IMR-90 (cell line): ENCODE data around the gene DHRS3. TPM values are rescaled to one million over a fixed set of nuclear protein-coding genes. Genes with fewer than 3 reads are reported as not detected.

Experiments used
- ATAC-seq: fragments of 200-7000 bp; cut with Tn5 transposase; 2 replicates; pipeline ENCODE4 v1.9.1; 2020; ENCODE audit warnings: low read depth, mild to moderate bottlenecking, moderate library complexity
- BruUV-seq: library from RNA; stranded (reverse); fragments of 400-500 nt; replicated peaks from 2 replicates; lab custom pipeline; 2021; lab: Mats Ljungman, UMichigan
- CTCF ChIA-PET: fragments of 300-600 bp; formaldehyde crosslinking; extraction: SDS; loops from one replicate; lab custom pipeline; 2021; ENCODE audit warnings: antibody characterized with exemption; lab: Yijun Ruan, JAX
- POLR2A ChIA-PET: fragments of 300-600 bp; sonication (Branson Sonifier 250); formaldehyde crosslinking; loops from one replicate; lab custom pipeline; 2022; ENCODE audit warnings: antibody characterized with exemption; ENCODE audit not compliant: unreplicated experiment; lab: Charles Lee
- DNase-seq: peaks from one replicate; pipeline ENCODE4 v3.0.0; 2013
- H2AFZ ChIP-seq: replicated peaks from 2 replicates; pipeline ENCODE3; 2013; ENCODE audit warnings: low read length, mild to moderate bottlenecking; ENCODE audit not compliant: poor library complexity
- H2AK5ac ChIP-seq: 2 replicates; pipeline ENCODE4 v1.6.1; 2013; ENCODE audit warnings: low read depth, low read length, inconsistent platforms
- H2AK9ac ChIP-seq: replicated peaks from 2 replicates; pipeline ENCODE3; 2013; ENCODE audit warnings: mild to moderate bottlenecking, low read depth, low read length, moderate library complexity; ENCODE audit not compliant: poor library complexity
- H2BK120ac ChIP-seq: 2 replicates; pipeline ENCODE4 v1.6.1; 2013; ENCODE audit warnings: low read depth, low read length, inconsistent platforms
- H2BK15ac ChIP-seq: 3 replicates; pipeline ENCODE4 v1.6.1; 2013; ENCODE audit warnings: low read depth, low read length, inconsistent platforms
- H2BK20ac ChIP-seq: 2 replicates; pipeline ENCODE4 v1.6.1; 2013; ENCODE audit warnings: low read depth, mild to moderate bottlenecking, inconsistent platforms, low read length, moderate library complexity
- H2BK5ac ChIP-seq: 2 replicates; pipeline ENCODE4 v1.6.1; 2013; ENCODE audit warnings: mild to moderate bottlenecking, low read depth, low read length, inconsistent platforms; ENCODE audit not compliant: poor library complexity, severe bottlenecking
- H3K14ac ChIP-seq: replicated peaks from 2 replicates; pipeline ENCODE4 v1.6.1; 2013; ENCODE audit warnings: low read depth, low read length, inconsistent platforms
- H3K18ac ChIP-seq: 2 replicates; pipeline ENCODE4 v1.6.1; 2013; ENCODE audit warnings: low read depth, low read length, control low read depth
- H3K23ac ChIP-seq: 2 replicates; pipeline ENCODE4 v1.6.1; 2013; ENCODE audit warnings: low read depth, low read length, inconsistent platforms
- H3K27ac ChIP-seq: 2 replicates; pipeline ENCODE4 v1.5.1; 2013; ENCODE audit warnings: mild to moderate bottlenecking, control low read depth, low read length; ENCODE audit not compliant: insufficient read depth
- H3K27me3 ChIP-seq: 2 replicates; pipeline ENCODE4 v1.6.1; 2013; ENCODE audit warnings: low read length; ENCODE audit not compliant: control insufficient read depth, insufficient read depth
- H3K36me3 ChIP-seq: 2 replicates; pipeline ENCODE4 v1.6.1; 2013; ENCODE audit warnings: low read length, mixed read lengths; ENCODE audit not compliant: control insufficient read depth, insufficient read depth
- H3K4ac ChIP-seq: 2 replicates; pipeline ENCODE4 v1.6.1; 2013; ENCODE audit warnings: low read depth, low read length, inconsistent platforms
- H3K4me1 ChIP-seq: 2 replicates; pipeline ENCODE4 v1.6.1; 2013; ENCODE audit warnings: low read length, mixed read lengths; ENCODE audit not compliant: control insufficient read depth, insufficient read depth
- H3K4me2 ChIP-seq: 2 replicates; pipeline ENCODE4 v1.6.1; 2013; ENCODE audit warnings: low read depth, mild to moderate bottlenecking, control low read depth, low read length, moderate library complexity
- H3K4me3 ChIP-seq: 2 replicates; pipeline ENCODE4 v1.5.1; 2013; ENCODE audit warnings: low read depth, mild to moderate bottlenecking, control low read depth, low read length, moderate library complexity; ENCODE audit not compliant: insufficient read depth
- H3K56ac ChIP-seq: 2 replicates; pipeline ENCODE4 v1.6.1; 2013; ENCODE audit warnings: low read length, inconsistent platforms; ENCODE audit not compliant: insufficient read depth; ENCODE audit errors: extremely low read depth
- H3K79me1 ChIP-seq, 2 experiments: 2 replicates each; pipeline ENCODE4 v1.6.1; 2013; ENCODE audit warnings: low read length in 2 of 2, inconsistent platforms in 1 of 2, low read depth in 1 of 2
- H3K9ac ChIP-seq: 2 replicates; pipeline ENCODE4 v1.6.1; 2013; ENCODE audit warnings: low read depth, low read length, control low read depth
- H3K9me1 ChIP-seq: 2 replicates; pipeline ENCODE4 v1.6.1; 2013; ENCODE audit warnings: low read length, inconsistent platforms; ENCODE audit not compliant: insufficient read depth
- H3K9me3 ChIP-seq: 2 replicates; pipeline ENCODE4 v1.6.1; 2013; ENCODE audit warnings: low read length; ENCODE audit not compliant: control insufficient read depth, insufficient read depth
- H4K20me1 ChIP-seq: 2 replicates; pipeline ENCODE4 v1.6.1; 2013; ENCODE audit warnings: low read length, inconsistent platforms; ENCODE audit not compliant: insufficient read depth
- H4K5ac ChIP-seq: 2 replicates; pipeline ENCODE4 v1.6.1; 2013; ENCODE audit warnings: mild to moderate bottlenecking, low read depth, low read length, control low read depth
- H4K8ac ChIP-seq, 2 experiments: 2 replicates each; pipeline ENCODE4 v1.6.1; 2013; ENCODE audit warnings: low read depth in 2 of 2, low read length in 2 of 2, control low read depth in 1 of 2, inconsistent platforms in 1 of 2
- H4K91ac ChIP-seq: 2 replicates; pipeline ENCODE4 v1.6.1; 2013; ENCODE audit warnings: low read depth, low read length, inconsistent platforms; ENCODE audit not compliant: insufficient read depth
- BHLHE40 ChIP-seq: fragments of 150-350 bp; IDR thresholded peaks from 2 replicates; pipeline ENCODE4 v1.6.1; 2016; ENCODE audit warnings: mild to moderate bottlenecking, low read depth, low read length
- CEBPB ChIP-seq: IDR thresholded peaks from 2 replicates; pipeline ENCODE4 v1.6.1; 2012; ENCODE audit warnings: low read depth, low read length, improper control_type of control experiment
- CHD1 ChIP-seq: IDR thresholded peaks from 2 replicates; pipeline ENCODE4 v1.6.1; 2012; ENCODE audit warnings: low read depth, low read length, improper control_type of control experiment
- FOS ChIP-seq: fragments of 150-350 bp; IDR thresholded peaks from 2 replicates; pipeline ENCODE4 v1.6.1; 2016; ENCODE audit warnings: low read depth, low read length
- MAFK ChIP-seq: IDR thresholded peaks from 2 replicates; pipeline ENCODE4 v1.6.1; 2012; ENCODE audit warnings: low read depth, low read length, improper control_type of control experiment
- MAZ ChIP-seq: IDR thresholded peaks from 2 replicates; pipeline ENCODE4 v1.6.1; 2012; ENCODE audit warnings: low read depth, mild to moderate bottlenecking, low read length, improper control_type of control experiment, moderate library complexity, borderline replicate concordance
- MXI1 ChIP-seq: IDR thresholded peaks from 2 replicates; pipeline ENCODE4 v1.6.1; 2012; ENCODE audit warnings: low read depth, mild to moderate bottlenecking, low read length, moderate library complexity, borderline replicate concordance
- NFE2L2 ChIP-seq: fragments of 150-350 bp; IDR thresholded peaks from 2 replicates; pipeline ENCODE4 v1.6.1; 2016; ENCODE audit warnings: low read depth, mild to moderate bottlenecking, low read length
- POLR2A ChIP-seq: IDR thresholded peaks from 2 replicates; pipeline ENCODE4 v1.6.1; 2012; ENCODE audit warnings: mild to moderate bottlenecking, low read depth, low read length
- RAD21 ChIP-seq: IDR thresholded peaks from 2 replicates; pipeline ENCODE4 v1.6.1; 2012; ENCODE audit warnings: low read length, improper control_type of control experiment
- RCOR1 ChIP-seq: IDR thresholded peaks from 2 replicates; pipeline ENCODE4 v1.6.1; 2012; ENCODE audit warnings: mild to moderate bottlenecking, low read length, improper control_type of control experiment; ENCODE audit not compliant: insufficient replicate concordance
- SMC3 ChIP-seq: fragments of 150-350 bp; IDR thresholded peaks from 2 replicates; pipeline ENCODE4 v1.6.1; 2016; ENCODE audit warnings: low read depth, mild to moderate bottlenecking, antibody characterized with exemption, low read length, moderate library complexity
- WGBS, 2 experiments: methylation state at CpG; one replicate each; pipeline versions ENCODE4 v1.1.5 to v1.1.7; 2013; ENCODE audit warnings: missing lambda C conversion rate in 2 of 2; ENCODE audit not compliant: insufficient read length in 1 of 2; ENCODE audit errors: extremely low coverage in 2 of 2; 5-methylcytosine and 5-hydroxymethylcytosine counted together
- dilution Hi-C: fragments of 300-500 bp; cut with HindIII; formaldehyde crosslinking; loops from one replicate; pipeline ENCODE4 v1.14.3; 2018; ENCODE audit warnings: low sequenced_read_pairs; ENCODE audit not compliant: unreplicated experiment
- in situ Hi-C: fragments of 300-500 bp; cut with MboI; formaldehyde crosslinking; loops from 3 replicates; pipeline ENCODE4 v1.14.3; 2019; ENCODE audit warnings: low sequenced_read_pairs, inconsistent platforms, mixed read lengths
- intact Hi-C: fragments of 100-400 bp; cut with micrococcal nuclease; formaldehyde crosslinking; loops from 2 replicates; pipeline ENCODE4 v1.10.0; 2022
- polyA plus RNA-seq, 3 experiments: library from polyadenylated mRNA; depleted of rRNA; stranded (reverse); fragments of >200 nt; gene quantifications; 2 replicates each; pipeline ENCODE4 v1.2.3, GENCODE V29; 2012; ENCODE audit warnings: low replicate concordance in 1 of 3
- total RNA-seq: library from RNA; depleted of rRNA; stranded (reverse); fragments of >200 nt; gene quantifications from 2 replicates; pipeline ENCODE4 v1.2.3, GENCODE V29; 2012
- TF ChIP-seq, protein P1 (sequence below): conservative IDR thresholded peaks from 2 replicates; pipeline ENCODE4 v1.5.1; 2012; ENCODE audit warnings: mild to moderate bottlenecking, low read depth, low read length, improper control_type of control experiment
- TF ChIP-seq, protein P2 (sequence below): fragments of 150-350 bp; IDR thresholded peaks from 2 replicates; pipeline ENCODE4 v1.6.1; 2016; ENCODE audit warnings: low read depth, mild to moderate bottlenecking, low read length, moderate library complexity, borderline replicate concordance
- TF ChIP-seq, protein P3 (sequence below): fragments of 150-350 bp; IDR thresholded peaks from 2 replicates; pipeline ENCODE4 v1.6.1; 2017; ENCODE audit warnings: mild to moderate bottlenecking, antibody characterized with exemption, low read length, low read depth

The DHRS3 gene
- total and polyA plus RNA-seq, 2 of the 4 experiments (the other 2 are of a cell fraction) = 11.2 to 14.5 TPM

DNA sequence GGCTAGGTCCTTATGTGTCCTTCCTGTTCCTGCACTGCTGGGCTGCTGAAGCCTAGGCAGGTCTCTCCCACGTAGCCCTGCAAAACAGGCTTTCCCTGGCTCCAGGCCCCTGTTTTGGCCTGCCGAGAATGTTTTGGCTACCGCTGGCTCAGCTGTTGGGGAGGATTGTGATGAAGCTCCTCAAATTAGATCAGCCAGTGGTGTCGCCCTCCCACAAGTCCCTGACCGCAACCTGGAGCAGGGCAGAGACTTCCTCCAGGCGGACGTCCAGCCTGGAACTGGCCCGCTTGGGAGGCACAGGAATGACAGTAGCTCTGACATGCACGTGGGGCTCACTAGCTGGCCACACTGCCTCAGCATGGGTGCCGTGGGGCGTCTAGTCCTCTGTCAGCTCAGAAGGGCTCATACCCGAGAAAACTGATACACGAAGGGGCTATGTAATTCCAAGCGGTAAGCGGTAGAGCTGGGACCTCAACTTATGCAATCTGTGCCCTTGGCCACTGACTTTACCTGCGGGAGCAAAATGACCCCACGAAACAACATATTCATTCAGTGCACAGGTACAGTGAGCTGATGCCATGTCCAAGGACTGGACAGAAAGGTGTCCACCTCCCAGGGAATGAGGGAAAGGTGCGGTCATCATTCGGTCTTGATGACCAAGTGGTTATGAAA, 26.6 kb downstream of the DHRS3 start:
- intact Hi-C loops = no loop called here
- TF ChIP-seq MXI1 (no peak), MAFK (no peak), FOS (no peak), CEBPB (no peak), POLR2A (no peak), RCOR1 (no peak), MAZ (no peak), RAD21 (no peak), CHD1 (no peak), SMC3 (no peak), NFE2L2 (no peak), BHLHE40 (no peak)
- TF ChIP-seq, protein P1, sequence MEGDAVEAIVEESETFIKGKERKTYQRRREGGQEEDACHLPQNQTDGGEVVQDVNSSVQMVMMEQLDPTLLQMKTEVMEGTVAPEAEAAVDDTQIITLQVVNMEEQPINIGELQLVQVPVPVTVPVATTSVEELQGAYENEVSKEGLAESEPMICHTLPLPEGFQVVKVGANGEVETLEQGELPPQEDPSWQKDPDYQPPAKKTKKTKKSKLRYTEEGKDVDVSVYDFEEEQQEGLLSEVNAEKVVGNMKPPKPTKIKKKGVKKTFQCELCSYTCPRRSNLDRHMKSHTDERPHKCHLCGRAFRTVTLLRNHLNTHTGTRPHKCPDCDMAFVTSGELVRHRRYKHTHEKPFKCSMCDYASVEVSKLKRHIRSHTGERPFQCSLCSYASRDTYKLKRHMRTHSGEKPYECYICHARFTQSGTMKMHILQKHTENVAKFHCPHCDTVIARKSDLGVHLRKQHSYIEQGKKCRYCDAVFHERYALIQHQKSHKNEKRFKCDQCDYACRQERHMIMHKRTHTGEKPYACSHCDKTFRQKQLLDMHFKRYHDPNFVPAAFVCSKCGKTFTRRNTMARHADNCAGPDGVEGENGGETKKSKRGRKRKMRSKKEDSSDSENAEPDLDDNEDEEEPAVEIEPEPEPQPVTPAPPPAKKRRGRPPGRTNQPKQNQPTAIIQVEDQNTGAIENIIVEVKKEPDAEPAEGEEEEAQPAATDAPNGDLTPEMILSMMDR = no peak
- TF ChIP-seq, protein P2, sequence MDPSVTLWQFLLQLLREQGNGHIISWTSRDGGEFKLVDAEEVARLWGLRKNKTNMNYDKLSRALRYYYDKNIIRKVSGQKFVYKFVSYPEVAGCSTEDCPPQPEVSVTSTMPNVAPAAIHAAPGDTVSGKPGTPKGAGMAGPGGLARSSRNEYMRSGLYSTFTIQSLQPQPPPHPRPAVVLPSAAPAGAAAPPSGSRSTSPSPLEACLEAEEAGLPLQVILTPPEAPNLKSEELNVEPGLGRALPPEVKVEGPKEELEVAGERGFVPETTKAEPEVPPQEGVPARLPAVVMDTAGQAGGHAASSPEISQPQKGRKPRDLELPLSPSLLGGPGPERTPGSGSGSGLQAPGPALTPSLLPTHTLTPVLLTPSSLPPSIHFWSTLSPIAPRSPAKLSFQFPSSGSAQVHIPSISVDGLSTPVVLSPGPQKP = no peak
- TF ChIP-seq, protein P3, sequence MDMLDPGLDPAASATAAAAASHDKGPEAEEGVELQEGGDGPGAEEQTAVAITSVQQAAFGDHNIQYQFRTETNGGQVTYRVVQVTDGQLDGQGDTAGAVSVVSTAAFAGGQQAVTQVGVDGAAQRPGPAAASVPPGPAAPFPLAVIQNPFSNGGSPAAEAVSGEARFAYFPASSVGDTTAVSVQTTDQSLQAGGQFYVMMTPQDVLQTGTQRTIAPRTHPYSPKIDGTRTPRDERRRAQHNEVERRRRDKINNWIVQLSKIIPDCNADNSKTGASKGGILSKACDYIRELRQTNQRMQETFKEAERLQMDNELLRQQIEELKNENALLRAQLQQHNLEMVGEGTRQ = no peak

More for the DNA sequence above, 26.6 kb downstream of the DHRS3 start:
- H2BK20ac ChIP-seq = no peak overlapping the region
- H3K4me2 ChIP-seq = no peak overlapping the region
- H3K27me3 ChIP-seq = no peaks in the 10 kb centered on the region
- H3K9me3 ChIP-seq = no peaks in the 10 kb centered on the region
- no peak overlapping the region for H3K18ac ChIP-seq
- DNase-seq (no peak), ATAC-seq (no peak)
- H4K8ac ChIP-seq = no peak overlapping the region
- no peak overlapping the region for H3K9ac ChIP-seq
- H3K36me3 ChIP-seq = no peaks in the 10 kb centered on the region; the same call in 1 of the 2 replicates
- in situ Hi-C loops (no loop called here), dilution Hi-C loops (no loop called here)
- no peak overlapping the region for H3K14ac ChIP-seq
- H2AK9ac ChIP-seq = no peak overlapping the region
- H3K4me1 ChIP-seq = peaks cover 18% of the 10 kb centered on the region
- H2AK5ac ChIP-seq = no peak overlapping the region; the same call in 1 of the 2 replicates
- no peak overlapping the region for H2BK120ac ChIP-seq
- peaks cover 3% of the 10 kb centered on the region; the same call in 1 of the 2 replicates for H3K9me1 ChIP-seq
- H4K20me1 ChIP-seq = no peaks in the 10 kb centered on the region; the same call in 1 of the 2 replicates
- no peak overlapping the region for H3K27ac ChIP-seq
- POLR2A ChIA-PET = no interaction called here
- H3K56ac ChIP-seq = no peak overlapping the region
- H3K23ac ChIP-seq = no peak overlapping the region
- CTCF ChIA-PET = interaction anchor here (1.0 to 1.5 kb wide), 2 partner anchors 9 to 15 kb away, joined by 3 read pairs; no protein-coding TSS in a partner anchor
- no peak overlapping the region for H2BK5ac ChIP-seq
- 90% methylated on average over 15 of the region's 19 CpGs; no CpG with 5 or more reads in 1 of the 2 experiments for WGBS, 2 experiments
- BruUV-seq = no TSS peak
- H3K79me1 ChIP-seq = peaks cover 3 to 6% of the 10 kb centered on the region in 2 experiments; a peak in 2 of 4 replicates
- no peak overlapping the region; the same call in 1 of the 2 replicates for H4K91ac ChIP-seq
- H2BK15ac ChIP-seq = no peak overlapping the region
- no peak overlapping the region for H4K5ac ChIP-seq
- no peak overlapping the region for H2AFZ ChIP-seq
- no peak overlapping the region for H3K4me3 ChIP-seq
- H3K4ac ChIP-seq = no peak overlapping the region
